HG02759 (cell line): ENCODE measurements around the gene ANKEF1.

Source experiments
- ATAC-seq: cut with Tn5 transposase; IDR thresholded peaks from one replicate; pipeline ENCODE4 v1.9.1; 2021; ENCODE audit warnings: mild to moderate bottlenecking, moderate library complexity; ENCODE audit not compliant: unreplicated experiment

Gene ANKEF1

DNA sequence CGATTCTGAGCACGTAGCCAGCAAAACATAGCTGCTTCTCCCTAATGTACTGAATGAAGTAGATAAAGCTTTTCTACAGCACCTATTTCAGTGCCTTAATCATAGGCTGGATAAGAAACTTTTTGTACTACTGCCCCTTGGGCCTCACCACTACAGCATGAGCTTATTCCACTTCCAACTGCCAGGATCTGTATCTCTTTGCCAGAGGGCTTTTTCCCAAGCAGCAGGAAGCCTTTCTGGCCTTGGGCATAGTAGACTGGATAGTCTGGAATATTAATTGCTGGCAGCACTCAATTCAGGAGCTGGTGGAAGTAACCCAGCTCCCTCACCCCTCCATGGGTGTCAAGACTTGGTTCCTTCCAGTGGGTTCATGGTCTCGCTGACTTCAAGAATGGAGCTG lies 43.6 kb downstream of the ANKEF1 start:
- no peak for ATAC-seq

DNA sequence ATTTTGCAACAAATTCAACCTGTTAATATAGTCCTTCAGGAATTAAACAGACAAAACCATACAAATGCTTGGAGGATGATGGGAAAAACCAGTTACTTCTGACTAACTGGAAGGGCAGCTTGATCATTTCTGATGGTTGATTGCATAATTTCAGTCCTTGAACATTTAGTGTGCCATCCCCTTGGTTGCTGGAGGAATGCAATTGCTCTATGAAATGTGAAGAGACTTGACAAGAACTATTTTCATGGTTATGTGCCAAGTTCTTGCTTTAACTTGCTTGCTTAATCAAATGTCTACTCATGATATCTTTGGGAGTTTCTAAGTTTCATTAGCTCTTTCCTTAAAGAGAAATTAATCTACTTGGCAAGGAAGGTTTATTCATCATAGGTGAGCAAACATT lies 45.2 kb downstream of the ANKEF1 start:
- no peak for ATAC-seq

DNA sequence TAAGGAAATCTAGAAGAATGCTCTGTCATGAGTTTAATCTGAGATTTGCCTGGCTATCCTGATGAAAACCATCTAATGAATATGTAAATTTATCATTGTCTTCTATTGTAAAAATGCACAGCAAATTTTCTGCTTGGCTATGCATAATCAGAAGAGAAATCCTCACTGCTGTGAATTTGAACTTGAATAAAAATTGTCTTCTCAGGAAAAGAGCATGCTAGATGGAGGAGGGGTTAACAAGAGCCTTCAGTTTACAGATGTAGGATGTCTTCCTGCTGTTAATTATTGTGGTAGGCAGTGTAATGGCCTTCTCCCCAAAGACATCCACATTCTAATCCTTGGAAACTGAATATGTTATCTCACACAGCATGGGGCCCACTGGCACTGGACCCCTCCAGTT lies 45.8 kb downstream of the ANKEF1 start:
- no peak for ATAC-seq

DNA sequence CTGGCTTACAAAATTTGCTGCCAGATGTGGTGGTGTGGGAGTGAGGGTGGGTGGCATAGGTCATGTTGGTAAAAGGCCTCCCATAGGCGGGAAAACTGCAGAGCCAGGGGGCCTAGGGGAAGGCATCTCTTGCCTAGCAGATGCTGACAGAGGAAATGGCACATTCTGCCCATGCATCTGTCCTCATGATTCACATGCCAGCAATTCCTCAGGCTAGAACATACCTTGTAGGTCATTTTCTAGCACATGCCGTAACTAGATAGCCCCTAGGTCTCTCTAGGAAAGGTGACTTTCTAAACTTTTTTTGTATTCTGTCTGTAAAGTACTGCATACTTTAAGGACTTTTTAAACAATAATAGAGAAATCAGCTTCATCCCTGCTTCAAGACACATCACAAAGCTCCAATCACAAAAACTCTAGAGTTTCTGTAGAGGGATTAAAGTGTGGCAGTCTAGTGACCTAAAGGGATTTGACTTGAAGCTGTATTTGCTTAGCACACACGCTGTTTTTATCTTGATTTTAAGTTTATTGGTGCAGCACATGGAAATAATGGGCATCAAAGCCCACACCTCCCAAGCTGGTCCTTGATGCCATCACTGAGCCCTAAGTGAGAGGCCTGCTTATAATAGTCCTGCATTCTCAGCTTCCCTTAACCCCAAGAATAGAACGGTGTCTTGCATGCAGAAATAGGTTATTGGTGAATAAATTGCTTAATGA lies 55.2 kb downstream of the ANKEF1 start:
- ATAC-seq: no peak

DNA sequence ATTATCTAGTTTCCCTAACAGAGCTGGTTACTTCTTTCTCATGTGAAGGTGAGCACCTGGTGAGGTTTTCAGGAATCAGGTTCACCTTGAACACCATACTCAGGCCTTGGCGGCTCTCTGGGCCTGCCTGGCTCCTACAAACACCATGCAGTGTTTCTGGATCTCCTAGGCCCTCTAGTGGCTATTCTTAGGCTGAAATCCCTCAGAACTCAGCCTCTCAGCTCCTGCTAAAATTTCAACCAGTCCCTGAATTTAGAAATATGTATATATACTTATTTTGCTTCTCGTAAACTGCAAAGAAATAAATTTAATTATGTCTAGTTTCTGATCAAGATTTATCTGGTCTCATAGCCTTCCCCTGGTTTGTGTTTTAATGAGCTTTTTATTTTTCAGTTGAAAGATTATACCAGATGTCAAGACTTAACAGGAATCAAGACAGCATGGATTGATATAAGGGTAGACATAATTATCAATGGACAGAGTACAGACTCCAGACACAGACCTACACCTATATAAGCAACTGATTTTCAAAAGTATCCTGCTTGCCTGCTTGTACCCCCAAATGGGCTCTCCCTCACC lies 55.9 kb downstream of the ANKEF1 start:
- ATAC-seq: peak; percentile 81

DNA sequence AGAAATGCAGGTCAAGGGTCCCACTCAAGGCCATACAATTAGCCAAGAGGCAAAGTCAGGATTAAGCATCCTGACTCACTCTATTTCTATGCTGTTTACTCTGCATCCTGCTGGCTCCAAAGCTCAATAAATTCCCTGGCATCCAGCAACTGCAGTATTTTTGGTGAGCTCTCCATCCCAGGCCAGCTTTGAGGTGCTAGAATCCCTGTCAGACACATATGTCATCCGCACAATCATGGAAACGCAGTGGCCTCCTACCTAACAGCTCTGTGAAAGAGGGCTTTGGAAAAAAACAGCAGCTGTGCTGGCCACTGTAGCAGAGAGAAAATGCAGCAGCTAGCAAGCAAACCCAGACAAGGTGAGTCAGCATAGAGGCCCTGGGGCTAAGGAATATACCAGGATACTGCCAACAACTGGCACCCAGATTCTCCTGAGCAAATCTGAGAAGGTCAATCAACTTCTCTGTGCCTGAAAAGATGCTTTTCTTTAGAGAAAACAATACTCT lies 58.4 kb downstream of the ANKEF1 start:
- ATAC-seq: no peak

DNA sequence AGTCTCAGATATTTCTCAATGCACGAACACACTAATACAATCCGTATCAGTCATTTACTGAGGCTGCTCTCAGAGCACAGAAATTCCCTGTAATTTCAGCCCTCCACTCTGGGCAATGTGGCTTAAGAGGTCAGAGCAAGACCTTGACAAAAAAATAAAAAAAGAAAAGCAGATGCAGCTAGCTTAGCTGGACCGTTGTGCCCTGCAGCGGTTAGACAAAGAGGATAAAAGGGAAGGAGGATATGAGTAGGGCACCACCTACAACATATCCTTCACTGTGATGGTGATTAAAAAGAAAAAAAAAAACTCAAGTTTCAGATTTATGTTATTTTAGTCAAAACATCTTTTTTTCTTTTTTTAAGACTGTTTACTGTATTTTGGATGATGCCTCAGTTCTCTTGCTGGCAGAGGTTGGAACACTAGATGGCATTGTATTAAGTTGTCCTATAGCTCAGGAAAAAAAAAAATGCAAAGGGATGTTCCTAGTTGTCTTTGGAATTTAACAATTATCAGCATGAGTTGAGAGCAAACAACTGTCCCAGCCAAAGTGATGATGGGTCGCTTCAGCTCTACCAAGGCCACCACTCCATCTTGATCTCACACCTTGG lies 59.9 kb downstream of the ANKEF1 start:
- ATAC-seq: no peak

DNA sequence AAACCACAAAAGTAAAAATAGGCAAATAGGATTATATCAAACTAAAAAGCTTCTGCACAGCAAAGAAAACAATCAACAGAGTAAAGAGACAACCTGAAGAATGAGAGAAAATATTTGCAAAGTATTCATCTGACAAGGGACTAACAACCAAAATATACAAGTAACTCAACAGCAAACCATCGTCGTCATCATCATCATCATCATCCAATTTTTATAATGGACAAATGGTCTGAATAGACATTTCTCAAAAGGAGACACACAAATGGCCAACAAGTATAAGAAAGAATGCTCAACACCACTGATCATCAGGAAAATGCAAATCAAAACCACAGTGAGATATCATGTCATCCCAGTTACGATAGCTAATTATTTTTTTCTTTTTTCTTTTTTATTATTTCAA lies 62.0 kb downstream of the ANKEF1 start:
- no peak for ATAC-seq

DNA sequence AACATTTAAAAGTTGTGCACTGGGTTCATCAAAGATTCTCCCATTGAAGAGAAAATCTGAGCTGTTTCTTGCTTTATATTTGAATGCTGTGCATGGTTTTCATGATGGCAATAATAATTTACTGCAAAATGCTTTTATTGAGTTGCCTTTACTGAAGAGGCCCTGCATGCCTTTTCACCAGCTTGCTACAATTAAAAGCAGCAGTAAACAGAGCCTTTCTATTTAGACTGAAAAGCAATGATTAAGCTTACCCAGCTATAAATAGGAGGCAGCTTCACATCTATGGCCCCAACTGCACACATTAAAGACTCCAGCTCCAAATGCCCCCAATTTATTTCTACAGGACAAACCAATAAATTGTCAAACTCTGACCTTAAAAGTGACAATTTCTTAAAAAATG lies 70.3 kb downstream of the ANKEF1 start:
- no peak for ATAC-seq
